DMS 273 (cell line): Measurements from ENCODE around the gene EXOC4.

Experiments used
- DNase-seq: peaks from one replicate; lab custom pipeline; 2025; ENCODE audit not compliant: unreplicated experiment; lab: John Stamatoyannopoulos, UW

EXOC4 gene

DNA sequence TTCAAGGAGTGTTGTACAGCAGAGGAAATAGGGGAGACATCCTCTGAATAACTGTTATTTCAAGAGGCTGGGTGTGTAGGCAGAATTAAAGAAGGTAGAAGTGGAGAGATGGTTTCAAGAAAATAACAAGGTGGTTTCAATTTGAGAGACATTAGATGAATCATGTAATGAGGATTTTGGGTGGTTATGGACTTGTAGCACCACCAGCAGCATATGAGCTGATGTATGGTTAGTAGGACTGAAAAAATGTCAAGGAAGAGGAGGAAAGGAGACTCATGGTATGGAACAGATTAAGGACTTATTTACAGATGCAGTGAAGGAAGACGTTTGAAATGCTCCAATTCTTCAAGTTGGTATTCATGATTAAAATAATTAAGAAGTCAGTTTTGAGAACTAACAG is 166.2 kb downstream of the EXOC4 start:
- DNase-seq = no peak

DNA sequence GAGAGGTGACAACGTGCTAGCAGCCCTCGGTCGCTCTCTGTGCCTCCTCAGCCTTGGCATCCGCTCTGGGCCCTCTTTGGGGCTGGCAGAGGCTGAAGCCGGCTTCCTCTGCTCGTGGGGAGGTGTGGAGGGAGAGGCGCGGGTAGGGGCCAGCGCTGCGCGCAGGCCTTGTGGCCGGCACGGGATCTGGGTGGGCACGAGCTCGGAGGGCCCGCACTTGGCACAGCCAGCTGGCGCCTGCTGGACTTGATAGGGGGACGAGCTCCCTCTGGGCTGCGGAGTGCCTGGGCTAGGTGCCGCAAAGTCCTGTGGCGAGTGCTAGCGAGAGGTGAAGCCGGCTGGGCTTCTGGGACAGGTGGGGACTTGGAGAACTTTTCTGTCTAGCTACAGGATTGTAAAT is 170.7 kb downstream of the EXOC4 start:
- no peak for DNase-seq

DNA sequence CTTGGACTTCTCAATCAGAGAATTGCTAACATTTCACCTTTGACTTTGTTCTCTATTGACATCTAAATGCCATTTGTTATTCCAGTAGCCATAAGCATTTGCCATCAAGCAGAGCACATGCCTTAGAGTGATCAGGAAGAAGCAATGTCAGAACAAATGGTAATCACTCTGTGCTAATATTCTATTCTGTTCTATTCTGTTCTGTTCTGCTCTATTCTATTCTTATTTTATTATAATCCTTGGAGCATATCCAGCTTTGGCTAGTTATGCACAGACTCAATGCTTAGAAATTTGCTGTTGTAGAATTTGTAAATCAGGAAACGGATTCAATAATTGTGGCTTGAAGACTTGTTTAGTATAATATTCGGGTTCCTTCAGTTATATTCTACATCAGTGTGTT is 175.4 kb downstream of the EXOC4 start:
- no peak for DNase-seq

DNA sequence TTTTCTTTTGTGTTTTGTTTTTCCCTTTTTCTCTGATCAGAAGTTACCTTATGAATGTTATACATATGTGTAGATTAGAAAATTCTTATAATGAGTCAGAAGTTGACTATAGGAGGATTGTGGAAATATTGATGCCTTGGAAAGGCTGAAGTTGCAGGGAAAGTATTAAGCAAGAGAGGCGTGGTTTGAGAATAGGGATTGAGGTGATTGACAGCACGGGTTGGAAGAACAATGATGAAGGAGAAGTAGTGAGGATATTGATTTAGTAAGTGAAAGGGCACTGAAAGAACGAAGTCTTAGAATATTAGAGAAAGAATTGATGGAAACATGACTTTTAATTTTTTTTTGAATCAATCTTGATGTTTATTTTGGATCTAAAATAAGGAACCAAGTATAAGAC is 176.0 kb downstream of the EXOC4 start:
- DNase-seq = no peak

DNA sequence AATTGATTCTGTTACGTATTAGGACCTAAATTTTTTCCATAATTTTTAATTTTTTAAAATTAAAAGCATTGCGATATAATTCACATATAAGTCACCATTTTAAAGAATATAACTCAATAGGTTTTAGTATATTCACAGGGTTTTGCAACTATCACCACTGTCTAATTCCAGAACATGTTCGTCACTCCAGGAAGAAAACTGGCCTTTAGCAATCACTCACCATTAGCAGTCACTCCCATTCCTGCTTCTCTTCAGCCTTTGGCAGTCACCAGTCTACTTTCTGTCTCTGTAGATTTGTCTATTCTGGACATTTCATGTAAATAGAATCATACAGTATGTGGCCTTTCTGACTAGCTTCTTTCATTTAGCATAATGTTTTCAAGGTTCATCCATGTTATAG is 176.5 kb downstream of the EXOC4 start:
- DNase-seq = no peak

DNA sequence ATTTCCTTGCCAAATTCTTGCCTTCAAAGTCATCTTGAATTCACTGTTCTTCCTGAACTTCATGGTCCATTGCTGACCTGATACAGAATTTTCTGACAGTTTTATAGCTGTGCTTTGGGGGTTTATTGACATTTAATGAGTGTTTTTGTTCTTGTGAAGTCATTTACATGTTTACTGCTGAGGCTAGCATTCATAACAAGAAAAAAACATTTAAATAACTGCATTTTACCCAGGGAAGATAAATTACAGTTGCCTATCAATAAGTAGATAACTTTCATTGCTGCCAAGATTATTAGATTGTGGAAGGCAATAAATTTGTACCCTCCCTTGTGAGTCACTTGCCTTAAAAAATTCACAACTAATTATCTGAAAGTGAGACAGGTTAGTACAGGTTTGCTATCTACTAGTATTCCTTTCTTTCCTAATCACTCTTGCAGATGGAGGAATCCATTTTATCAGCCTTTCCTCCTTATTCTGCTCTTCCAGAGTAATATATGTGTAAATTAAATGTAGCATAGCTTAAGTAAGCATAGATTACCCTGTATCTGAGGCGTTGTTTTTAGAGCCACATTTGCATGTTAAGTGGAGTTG is 178.4 kb downstream of the EXOC4 start:
- DNase-seq = no peak

DNA sequence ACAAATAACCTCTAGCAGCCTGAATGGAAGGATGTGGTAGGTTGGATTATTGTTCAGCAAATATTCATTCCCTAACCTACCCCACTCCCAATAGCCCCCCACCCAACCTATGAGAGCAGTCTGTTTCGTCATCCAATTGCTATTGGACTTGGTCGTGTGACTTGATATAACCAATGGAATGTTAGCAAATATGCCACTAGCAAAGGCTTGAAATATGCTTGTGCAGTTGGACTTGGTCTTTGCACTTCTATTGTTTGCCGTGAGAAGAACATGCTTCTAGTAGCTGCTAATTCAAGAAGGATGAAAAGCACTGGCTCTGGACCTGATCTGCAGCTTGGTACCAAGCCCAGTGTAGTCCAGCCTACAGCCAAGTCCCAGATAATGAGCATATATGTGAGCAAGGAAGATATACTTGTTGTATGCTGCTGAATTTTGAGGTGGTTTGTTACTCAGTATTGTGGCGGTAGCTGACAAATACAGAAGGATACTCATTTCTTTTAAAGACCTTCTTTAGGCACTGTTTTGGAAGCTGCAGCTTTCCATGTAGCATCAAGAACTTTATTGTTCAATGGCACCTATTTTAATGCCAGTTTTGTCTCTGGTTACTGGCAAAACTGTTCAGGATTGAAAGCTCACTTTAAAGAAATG is 180.4 kb downstream of the EXOC4 start:
- DNase-seq = no peak

DNA sequence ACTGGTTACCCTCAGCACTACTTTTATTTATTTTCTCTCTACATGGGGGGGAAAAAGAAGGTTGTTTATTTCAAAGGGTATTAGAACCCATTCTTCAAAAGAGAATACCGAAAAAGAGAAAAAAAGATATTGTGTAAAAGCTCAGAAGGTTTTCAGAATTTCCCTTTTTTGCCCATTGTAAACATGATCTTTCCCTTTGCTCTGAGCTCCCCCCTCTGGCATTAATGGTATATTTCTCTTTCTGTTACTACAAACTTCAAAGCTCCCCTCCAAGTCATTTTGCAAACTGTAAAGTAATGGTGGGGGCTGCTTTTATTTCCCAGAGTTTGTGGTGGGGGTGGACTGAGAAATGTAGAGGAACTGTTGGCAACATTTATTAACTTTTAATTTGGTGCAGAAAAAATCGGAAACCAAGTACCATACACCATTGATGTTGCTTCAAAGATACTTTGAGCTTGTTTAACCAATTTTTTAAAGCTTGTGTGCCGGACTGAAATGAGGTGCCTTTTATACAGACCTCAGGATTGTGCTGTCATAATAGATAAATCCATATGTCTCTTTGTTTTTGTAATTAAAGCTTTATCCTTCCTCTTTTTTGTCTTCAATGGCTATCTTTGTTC is 181.5 kb downstream of the EXOC4 start:
- peak; percentile 68 for DNase-seq

DNA sequence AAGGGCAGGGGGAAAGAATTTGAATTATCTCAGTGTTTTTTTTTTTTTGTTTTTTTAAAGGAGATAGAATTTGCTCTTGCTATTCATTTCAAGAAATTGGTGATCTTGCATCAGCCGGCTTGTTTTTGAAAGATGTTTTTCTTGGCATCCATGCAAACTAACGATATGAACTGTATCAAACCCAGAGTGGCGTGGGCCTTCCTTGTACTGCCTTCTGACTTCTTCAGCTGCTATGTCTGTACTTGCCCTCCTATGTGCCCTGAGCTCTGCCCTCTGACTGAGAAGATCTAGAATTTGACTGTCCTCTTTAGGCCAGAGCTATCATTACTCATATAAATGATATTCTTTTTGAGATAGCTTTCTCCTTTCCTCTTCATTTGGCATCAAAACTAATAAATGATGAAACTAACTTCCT is 183.1 kb downstream of the EXOC4 start:
- DNase-seq = no peak

DNA sequence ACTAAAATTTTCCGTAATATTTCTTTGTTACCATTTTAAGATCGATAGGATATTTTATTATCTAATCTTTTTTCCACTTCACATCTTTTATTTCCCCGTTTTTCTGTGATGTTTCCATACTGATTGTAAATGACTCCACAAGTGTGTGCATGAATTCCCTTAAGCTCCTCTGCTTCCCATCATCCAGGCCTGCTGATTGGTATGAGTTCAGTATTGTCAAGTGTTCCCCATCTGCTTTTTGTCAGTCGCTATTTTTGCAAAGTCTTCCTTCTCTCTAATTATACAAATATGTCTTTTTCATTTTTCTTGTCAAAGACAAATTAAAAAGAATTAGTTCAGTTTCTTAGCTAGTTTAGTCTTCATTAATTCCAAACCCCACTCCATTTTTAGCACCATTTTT is 184.7 kb downstream of the EXOC4 start:
- no peak for DNase-seq

DNA sequence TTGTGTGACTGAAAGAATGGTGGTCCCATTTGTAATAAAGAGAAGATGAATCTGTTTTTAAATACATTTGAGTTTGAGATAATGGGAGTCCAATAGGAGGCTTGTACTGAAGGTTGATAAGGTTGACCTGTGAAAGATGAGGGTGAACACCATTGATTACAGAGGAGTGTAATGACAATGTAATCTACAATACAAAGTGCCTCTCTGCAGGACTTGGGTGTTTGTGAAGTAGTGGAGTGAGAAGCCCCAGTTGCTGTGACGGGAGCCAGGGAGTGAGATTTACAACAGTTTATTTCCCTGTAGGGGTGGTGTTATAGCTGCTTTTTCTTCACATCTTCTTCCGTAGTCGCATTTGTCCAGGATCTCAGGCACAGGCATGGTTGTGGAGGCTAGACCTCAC is 189.9 kb downstream of the EXOC4 start:
- DNase-seq = no peak

DNA sequence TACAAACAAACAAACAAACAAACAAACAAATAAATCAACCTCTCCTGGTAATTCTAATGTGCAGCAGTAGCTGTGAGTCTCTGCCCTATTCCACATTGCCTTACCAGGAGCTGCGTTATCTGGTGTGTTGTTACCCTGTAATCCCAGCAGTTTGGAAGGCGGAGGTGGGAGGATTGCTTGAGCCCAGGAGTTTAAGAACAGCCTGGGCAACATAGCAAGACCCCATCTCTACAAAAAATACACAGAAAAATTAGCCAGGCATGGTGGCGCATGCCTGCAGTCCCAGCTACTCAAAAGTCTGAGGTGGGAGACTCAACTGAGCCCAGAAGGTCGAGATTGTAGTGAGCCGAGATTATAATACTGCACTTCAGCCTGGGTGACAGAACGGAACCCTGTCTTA is 192.7 kb downstream of the EXOC4 start:
- no peak for DNase-seq

DNA sequence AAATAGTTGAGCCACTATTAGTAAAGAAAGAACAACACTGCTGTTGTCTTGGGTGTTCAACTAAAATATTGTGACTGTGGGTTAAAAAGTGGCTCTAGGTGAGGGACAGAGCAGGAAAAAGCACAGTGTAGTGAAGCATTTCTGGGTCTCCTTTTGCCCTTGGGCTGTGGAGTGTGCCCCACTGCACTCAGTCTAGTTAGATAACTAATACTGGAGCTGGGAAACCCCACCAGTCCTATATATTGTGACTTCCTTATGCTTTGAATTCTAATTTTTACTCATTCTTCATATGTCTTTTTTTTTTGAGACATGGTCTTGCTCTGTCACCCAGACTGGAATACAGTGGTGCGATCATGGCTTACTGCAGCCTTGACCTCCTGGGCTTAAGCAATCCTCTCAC is 195.1 kb downstream of the EXOC4 start:
- DNase-seq = no peak

DNA sequence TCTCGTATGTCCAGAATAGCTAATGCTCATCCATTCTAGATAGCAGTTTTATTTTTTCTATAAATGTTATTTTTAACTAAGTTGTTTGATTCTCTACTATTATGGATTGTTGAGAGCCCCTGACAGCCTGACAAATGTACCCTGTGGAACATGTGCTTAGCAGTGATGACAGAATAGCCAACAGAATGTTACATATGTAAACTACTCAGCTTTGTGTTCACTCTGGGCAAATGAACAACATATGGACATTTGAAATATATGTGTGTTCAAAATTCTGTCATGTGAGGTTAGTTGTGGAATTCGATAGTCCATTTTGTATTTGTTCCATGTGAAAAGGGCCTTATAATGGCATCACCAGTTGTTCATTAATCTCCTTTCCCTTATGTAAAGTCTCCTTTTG is 199.7 kb downstream of the EXOC4 start:
- DNase-seq = no peak

DNA sequence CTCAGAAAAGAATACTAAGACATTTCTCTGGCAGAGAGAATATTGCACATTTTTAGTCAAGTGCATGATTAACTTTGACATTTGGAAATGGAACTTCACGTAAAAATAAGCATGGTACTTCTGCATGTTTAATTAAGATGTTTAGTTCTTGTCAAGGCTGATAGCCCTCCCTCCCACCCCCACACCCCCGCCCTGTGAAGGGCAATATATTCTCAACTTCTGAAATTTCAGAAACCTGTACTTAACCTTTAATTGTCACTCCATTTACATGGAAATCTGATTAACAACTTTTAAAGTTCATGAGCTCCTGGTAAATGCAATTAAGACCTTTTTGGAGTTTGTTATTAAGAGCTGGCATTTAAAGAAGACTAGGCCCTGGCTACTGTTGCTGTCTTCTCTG is 205.8 kb downstream of the EXOC4 start:
- DNase-seq = no peak

DNA sequence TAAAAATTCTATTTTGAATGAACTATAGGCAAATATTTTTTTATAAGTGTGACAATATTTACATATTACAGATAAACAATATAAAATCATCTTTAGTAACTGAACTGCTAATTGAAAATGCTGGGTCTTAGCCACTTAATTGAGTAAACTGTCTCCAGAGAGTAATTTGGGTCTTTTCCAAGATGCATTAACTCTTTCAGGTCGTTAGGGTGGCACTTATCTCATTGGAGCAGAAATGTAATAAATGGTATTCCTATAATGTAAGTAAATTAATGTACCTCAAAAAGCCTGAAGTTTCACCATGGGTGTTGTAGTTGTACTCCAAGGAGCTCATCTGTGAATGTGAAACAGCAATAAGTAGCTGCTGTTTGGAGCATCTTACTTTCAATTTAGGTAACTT is 208.5 kb downstream of the EXOC4 start:
- DNase-seq = no peak

DNA sequence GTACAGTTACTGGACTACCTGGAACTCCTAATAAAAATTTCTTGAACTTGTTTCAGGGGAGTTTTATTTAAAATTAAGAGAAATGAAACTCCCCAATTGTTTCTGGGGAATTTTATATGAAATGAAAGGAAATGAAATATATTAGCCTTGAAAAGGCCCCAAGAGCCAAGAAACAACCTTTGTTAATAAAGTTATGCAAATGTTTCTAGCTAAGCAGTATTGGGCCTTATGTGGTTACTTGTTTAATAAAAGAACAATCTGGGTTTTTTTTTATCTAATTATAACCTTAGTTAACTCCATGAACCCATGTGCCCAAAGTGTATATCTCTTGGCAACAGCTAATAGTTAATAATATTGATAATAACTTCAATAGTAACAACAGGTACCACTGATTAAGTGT is 222.8 kb downstream of the EXOC4 start:
- no peak for DNase-seq

DNA sequence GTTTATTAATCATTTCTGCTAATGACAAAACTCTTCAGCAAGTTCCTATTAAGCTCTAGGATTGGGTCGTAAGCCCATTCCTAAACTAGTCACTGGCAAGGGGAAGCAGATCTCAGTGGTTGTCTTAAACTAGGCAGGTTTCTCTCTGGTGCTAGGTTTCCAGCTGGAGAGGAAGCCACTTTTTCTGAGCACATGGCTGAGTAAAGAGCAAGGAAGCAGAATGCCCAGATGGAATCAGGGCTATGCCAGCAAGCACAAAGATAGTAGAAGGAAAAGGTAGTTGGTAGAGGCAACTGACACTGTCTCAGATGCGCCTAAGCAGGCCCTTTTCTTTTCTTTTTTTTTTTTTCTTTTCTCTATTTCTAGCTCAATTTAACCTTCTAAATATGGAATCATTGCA is 224.9 kb downstream of the EXOC4 start:
- peak; percentile 69 for DNase-seq

DNA sequence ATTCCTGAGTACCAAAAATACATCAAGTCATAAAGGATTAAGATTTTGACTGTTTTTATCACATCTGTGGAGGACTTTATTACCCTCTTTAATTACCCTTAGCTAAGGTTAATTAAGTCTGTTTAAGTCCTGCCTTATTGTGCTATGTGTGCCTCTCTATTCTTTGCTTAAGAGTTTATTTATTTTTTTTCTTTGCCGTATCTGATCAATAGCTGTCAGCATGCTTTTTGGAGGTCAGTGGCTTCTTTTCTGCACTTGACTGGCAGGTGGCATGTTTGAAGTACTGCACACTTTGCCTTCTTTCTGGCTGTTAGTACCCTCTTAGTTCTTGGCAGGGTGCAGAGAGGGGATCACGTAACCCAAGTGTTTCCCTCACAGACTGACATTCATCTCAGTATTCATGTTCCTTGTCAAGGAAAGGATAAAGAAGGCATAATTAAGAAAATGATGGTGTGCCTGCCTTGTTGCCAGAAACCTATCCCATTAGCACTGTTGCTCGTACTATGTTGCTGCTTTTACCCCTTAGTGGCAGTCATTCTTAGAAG is 225.8 kb downstream of the EXOC4 start:
- DNase-seq = peak; percentile 75

DNA sequence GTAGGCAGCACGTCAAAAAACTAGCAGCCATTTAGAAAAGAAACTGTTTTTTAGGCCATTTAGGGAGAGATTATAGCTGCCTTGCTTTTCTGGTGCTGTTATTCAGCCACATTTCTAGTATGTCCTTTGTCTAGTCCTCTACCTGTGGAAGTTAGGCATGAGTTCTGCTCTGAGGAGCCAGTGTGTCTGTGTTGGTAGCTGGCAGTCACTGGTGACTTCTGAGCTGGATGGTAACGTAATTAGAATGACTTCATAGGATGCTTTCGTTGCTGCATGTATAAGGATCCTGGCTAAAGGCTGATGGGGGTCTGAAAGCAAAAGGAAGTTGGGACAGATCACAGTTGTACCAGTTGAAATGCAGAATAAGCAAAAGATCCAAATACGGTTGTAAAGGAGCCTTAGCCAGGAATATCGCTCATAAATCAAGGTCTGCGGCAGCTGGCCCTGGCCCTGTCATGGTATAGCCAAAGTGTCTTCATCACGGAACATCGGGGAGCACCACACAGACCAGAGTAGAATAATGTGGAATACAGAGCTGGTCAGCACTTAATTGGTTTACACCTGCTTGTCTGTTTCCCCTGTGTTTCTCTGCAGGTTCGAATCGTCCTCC is 226.7 kb downstream of the EXOC4 start:
- DNase-seq = no peak

DNA sequence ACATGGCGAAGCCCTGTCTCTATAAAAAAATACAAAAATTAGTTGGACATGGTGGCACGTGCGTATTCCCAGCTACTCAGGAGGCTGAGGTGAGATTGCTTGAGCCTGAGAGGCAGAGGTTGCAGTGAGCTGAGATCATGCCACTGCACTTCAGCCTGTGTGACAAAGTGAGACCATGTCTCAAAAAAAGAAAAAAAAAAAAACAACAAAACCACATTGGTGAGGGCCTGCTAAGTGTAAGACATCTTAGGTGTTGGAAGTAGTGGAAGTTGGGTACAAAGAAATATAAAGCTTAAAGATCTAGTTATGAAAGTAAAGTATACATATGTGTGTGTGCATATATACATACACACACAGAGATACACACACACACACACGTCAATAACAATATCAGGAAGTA is 228.0 kb downstream of the EXOC4 start:
- DNase-seq = no peak

DNA sequence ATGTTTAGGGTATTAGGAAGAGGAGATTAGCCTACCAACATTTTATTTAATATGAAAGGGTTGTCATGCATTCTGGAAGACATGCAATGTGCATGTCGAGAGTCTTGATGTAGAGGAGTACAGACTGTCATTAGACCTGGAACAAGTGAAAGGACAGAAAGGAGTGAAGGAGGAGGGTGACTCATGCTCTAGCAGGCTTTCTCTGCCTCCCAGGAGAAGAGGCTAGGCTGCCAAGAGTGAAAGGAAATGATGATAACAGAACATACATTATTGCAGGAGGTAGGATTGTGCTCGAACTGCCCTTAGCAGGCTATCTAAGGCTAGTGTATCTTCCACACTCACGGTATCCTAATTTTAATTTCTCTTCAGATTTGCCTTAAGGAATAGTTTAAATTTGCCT is 228.8 kb downstream of the EXOC4 start:
- no peak for DNase-seq
